CD4-positive, alpha-beta T cell treated with Interleukin-4 for 4 hours (primary cell): ENCODE results near the gene SZT2.
"Not testable (repeated sequence)": the region's sequence is repeated elsewhere in the genome, so short reads cannot be mapped to it uniquely, and the experiment has no call there.

Experiments used
- DNase-seq: peaks from one replicate; pipeline ENCODE4 v3.0.0-alpha.2; 2020

Gene SZT2

GRCh38 chr1:43444151-43444828 lies 54.6 kb downstream of the SZT2 start:
- no peak for DNase-seq

- DNase-seq: no peak
Measured at GRCh38 chr1:43444836-43445235, 55.1 kb downstream of the SZT2 start.

- no peak for DNase-seq
Measured at GRCh38 chr1:43445606-43446387, 56.1 kb downstream of the SZT2 start.

- no peak for DNase-seq
Measured at GRCh38 chr1:43446388-43446740, 56.7 kb downstream of the SZT2 start.

- DNase-seq: no peak
Measured at GRCh38 chr1:43446881-43447835, 57.5 kb downstream of the SZT2 start.

- DNase-seq: no peak
Measured at GRCh38 chr1:43447891-43448708, 58.4 kb downstream of the SZT2 start.

- DNase-seq: no peak
Measured at GRCh38 chr1:43448955-43449707, 59.4 kb downstream of the SZT2 start.

- no peak for DNase-seq
Measured at GRCh38 chr1:43449708-43450069, 60.0 kb downstream of the SZT2 start.

GRCh38 chr1:43450251-43450941 lies 60.7 kb downstream of the SZT2 start:
- no peak for DNase-seq

- no peak for DNase-seq
Measured at GRCh38 chr1:43451157-43451591, 61.5 kb downstream of the SZT2 start.

GRCh38 chr1:43451701-43452532 lies 62.2 kb downstream of the SZT2 start:
- DNase-seq: no peak

GRCh38 chr1:43452789-43453441 lies 63.2 kb downstream of the SZT2 start:
- DNase-seq: no peak

- peak; percentile 71 for DNase-seq
Measured at GRCh38 chr1:43453442-43454269, 64.0 kb downstream of the SZT2 start, which contains the start of gene HYI. Gene HYI, minus strand, starts transcription at chr1:43453931. Its CDS starts 138 bp downstream, at chr1:43453793.

GRCh38 chr1:43454270-43455011 lies 64.7 kb downstream of the SZT2 start:
- peak; percentile 75 for DNase-seq

GRCh38 chr1:43455213-43455889 lies 65.7 kb downstream of the SZT2 start:
- no peak for DNase-seq

GRCh38 chr1:43458379-43458778 lies 68.7 kb downstream of the SZT2 start:
- DNase-seq: not testable (repeated sequence)
